Measurements from ENCODE around the gene NSUN5.

The NSUN5 gene

DNA sequence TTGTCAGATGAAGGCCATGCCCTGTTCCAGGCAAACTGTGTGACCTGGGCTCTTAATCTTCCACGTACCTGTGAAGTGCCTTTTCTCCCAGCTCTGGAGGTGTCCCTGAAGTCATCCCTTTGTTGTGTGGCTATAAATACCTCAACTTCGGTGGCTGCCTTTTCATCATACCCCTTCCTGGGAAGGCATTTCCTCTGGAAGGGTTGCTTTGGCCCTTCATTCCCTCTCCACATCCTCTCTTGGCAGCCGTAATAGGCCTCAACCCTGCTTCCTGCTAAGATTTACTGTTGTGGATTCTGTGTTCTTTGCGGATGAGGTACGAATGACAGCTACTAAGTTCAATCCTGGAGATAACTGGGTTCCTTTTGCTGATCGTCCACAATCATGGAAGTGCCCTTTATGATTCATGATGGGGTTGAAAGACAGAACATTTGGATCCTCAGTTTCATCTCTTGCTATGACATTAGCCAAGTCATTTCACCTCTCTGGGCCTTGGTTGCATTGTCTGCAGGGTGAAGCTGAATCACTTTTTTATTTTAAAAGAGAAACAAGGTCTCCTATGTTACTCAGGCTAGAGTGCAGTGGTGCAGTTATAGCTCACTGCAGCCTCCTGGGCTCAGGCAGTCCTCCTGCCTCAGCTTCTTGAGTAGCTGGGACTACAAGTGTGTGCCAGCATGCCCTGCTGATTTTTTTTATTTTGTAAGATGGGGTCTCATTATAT is 43.0 kb upstream of the NSUN5 start (continued):
- TF ChIP-seq ZNF792 (tag by site-specific recombination; IDR thresholded peaks at IDR 0.05) (no peak), ZNF404 (tag by site-specific recombination; IDR thresholded peaks at IDR 0.05) (no peak)
- TF ChIP-seq, protein P1, sequence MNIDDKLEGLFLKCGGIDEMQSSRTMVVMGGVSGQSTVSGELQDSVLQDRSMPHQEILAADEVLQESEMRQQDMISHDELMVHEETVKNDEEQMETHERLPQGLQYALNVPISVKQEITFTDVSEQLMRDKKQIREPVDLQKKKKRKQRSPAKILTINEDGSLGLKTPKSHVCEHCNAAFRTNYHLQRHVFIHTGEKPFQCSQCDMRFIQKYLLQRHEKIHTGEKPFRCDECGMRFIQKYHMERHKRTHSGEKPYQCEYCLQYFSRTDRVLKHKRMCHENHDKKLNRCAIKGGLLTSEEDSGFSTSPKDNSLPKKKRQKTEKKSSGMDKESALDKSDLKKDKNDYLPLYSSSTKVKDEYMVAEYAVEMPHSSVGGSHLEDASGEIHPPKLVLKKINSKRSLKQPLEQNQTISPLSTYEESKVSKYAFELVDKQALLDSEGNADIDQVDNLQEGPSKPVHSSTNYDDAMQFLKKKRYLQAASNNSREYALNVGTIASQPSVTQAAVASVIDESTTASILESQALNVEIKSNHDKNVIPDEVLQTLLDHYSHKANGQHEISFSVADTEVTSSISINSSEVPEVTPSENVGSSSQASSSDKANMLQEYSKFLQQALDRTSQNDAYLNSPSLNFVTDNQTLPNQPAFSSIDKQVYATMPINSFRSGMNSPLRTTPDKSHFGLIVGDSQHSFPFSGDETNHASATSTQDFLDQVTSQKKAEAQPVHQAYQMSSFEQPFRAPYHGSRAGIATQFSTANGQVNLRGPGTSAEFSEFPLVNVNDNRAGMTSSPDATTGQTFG (tag by site-specific recombination; IDR thresholded peaks at IDR 0.05; ENCODE audit: borderline replicate concordance) = no peak

DNA sequence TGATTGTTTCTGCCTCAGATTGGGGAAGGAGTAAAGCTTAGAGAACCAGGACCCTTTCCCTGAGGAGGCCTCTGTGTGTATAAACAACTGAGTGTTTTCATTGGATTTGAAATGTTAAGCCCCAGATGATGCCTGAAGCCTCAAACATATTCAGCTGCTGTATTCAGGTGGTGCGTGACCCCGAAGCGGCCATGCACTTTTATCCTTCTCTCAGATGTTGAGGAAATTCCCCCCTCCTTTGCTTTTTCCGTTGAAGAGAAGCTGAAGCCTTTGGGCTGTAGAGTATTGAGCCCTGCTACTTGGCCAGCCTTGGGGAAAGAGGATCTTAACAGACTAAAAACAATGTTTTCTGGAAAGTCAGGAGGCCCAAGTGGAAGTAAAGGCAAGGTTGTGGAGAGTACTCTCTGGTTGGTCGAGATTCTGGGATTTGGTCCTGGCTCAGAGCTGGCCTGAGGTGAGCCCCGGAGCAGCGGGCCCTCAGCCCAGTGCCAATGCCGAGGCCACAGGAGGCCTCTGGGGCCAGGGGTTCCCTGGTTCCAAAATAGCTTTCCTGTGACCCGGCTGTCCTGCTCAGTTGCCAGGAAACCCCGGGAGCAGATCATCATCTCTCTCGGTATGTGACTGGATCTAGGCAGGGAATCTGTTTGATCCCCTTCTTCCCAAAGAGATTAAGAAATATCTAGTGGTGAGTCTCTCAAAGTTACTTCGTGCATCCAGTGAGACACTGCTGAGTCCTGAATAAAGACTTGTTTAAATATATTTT is 41.9 kb upstream of the NSUN5 start:
- ChIA-PET CTCF (no interaction called here), POLR2A (interaction anchor here (0.6 kb wide), 1 partner anchor 327 kb away, joined by 4 read pairs; no protein-coding TSS in a partner anchor)
- Histone ChIP-seq H3K4me3 (ENCODE audit: low read depth, low read length) (no peak overlapping the region), H3K9me3 (ENCODE audit: control insufficient read depth, insufficient read depth, low read depth, low read length) (no peaks in the 10 kb centered on the region), H3K36me3 (ENCODE audit: control insufficient read depth in 2 of 2, insufficient read depth in 1 of 2, low read length in 2 of 2) (no peaks in the 10 kb centered on the region), H3K27ac (ENCODE audit: extremely low read depth, low read depth, low read length) (no peak overlapping the region), H3K4me1 (ENCODE audit: control insufficient read depth, insufficient read depth, low read length) (no peaks in the 10 kb centered on the region)
- TF ChIP-seq ZNF558 (tag by site-specific recombination; IDR thresholded peaks at IDR 0.05) (no peak), ZNF548 (tag by site-specific recombination; IDR thresholded peaks at IDR 0.05) (no peak), ZNF138 (tag by site-specific recombination; IDR thresholded peaks at IDR 0.05; ENCODE audit: borderline replicate concordance) (no peak), ZNF2 (tag by site-specific recombination; IDR thresholded peaks at IDR 0.05) (no peak), ZBTB21 (tag by site-specific recombination; IDR thresholded peaks at IDR 0.05) (no peak), ZNF560 (tag by site-specific recombination; IDR thresholded peaks at IDR 0.05; ENCODE audit: borderline replicate concordance) (no peak), HOXC10 (CRISPR knock-in tag; IDR thresholded peaks at IDR 0.05) (no peak), ZNF157 (tag by site-specific recombination; IDR thresholded peaks at IDR 0.05) (no peak), ZNF707 (tag by site-specific recombination; IDR thresholded peaks at IDR 0.05) (no peak), ZNF701 (tag by site-specific recombination; IDR thresholded peaks at IDR 0.05) (no peak), GLI2 (tag by site-specific recombination; IDR thresholded peaks at IDR 0.05; ENCODE audit: borderline replicate concordance, low read depth) (no peak), ZBTB8A (tag by site-specific recombination; IDR thresholded peaks at IDR 0.05) (no peak), ZNF660 (tag by site-specific recombination; IDR thresholded peaks at IDR 0.05) (no peak)
- TF ChIP-seq, protein P2, sequence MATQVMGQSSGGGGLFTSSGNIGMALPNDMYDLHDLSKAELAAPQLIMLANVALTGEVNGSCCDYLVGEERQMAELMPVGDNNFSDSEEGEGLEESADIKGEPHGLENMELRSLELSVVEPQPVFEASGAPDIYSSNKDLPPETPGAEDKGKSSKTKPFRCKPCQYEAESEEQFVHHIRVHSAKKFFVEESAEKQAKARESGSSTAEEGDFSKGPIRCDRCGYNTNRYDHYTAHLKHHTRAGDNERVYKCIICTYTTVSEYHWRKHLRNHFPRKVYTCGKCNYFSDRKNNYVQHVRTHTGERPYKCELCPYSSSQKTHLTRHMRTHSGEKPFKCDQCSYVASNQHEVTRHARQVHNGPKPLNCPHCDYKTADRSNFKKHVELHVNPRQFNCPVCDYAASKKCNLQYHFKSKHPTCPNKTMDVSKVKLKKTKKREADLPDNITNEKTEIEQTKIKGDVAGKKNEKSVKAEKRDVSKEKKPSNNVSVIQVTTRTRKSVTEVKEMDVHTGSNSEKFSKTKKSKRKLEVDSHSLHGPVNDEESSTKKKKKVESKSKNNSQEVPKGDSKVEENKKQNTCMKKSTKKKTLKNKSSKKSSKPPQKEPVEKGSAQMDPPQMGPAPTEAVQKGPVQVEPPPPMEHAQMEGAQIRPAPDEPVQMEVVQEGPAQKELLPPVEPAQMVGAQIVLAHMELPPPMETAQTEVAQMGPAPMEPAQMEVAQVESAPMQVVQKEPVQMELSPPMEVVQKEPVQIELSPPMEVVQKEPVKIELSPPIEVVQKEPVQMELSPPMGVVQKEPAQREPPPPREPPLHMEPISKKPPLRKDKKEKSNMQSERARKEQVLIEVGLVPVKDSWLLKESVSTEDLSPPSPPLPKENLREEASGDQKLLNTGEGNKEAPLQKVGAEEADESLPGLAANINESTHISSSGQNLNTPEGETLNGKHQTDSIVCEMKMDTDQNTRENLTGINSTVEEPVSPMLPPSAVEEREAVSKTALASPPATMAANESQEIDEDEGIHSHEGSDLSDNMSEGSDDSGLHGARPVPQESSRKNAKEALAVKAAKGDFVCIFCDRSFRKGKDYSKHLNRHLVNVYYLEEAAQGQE (tag by site-specific recombination; IDR thresholded peaks at IDR 0.05) = no peak
- TF ChIP-seq, protein P3, sequence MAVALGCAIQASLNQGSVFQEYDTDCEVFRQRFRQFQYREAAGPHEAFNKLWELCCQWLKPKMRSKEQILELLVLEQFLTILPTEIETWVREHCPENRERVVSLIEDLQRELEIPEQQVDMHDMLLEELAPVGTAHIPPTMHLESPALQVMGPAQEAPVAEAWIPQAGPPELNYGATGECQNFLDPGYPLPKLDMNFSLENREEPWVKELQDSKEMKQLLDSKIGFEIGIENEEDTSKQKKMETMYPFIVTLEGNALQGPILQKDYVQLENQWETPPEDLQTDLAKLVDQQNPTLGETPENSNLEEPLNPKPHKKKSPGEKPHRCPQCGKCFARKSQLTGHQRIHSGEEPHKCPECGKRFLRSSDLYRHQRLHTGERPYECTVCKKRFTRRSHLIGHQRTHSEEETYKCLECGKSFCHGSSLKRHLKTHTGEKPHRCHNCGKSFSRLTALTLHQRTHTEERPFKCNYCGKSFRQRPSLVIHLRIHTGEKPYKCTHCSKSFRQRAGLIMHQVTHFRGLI (tag by site-specific recombination; IDR thresholded peaks at IDR 0.05) = no peak
